DND-41 (cell line): ENCODE data around the gene TMEM60.

Source experiments
- ATAC-seq: fragments of 200-7000 bp; cut with Tn5 transposase; 3 replicates; pipeline ENCODE4 v1.9.1; 2021; ENCODE audit warnings: low read depth; ENCODE audit not compliant: insufficient read depth
- DNase-seq: peaks from one replicate; pipeline ENCODE4 v3.0.0-alpha.2; 2020
- H2AFZ ChIP-seq: 2 replicates; pipeline ENCODE4 v1.6.0; 2012; ENCODE audit warnings: low read depth, low read length
- H3K27ac ChIP-seq: 2 replicates; pipeline ENCODE4 v1.5.1; 2012; ENCODE audit warnings: low read length, inconsistent platforms
- H3K27me3 ChIP-seq: fragments of 200-600 bp; sonication (generic); 2 replicates; pipeline ENCODE4 v1.6.0; 2012; ENCODE audit warnings: low read length, mild to moderate bottlenecking, inconsistent platforms; ENCODE audit not compliant: insufficient read depth, poor library complexity
- H3K36me3 ChIP-seq: 2 replicates; pipeline ENCODE4 v1.5.1; 2012; ENCODE audit warnings: low read length, inconsistent platforms; ENCODE audit not compliant: insufficient read depth
- H3K4me1 ChIP-seq: 2 replicates; pipeline ENCODE4 v1.5.1; 2012; ENCODE audit warnings: mild to moderate bottlenecking, low read length; ENCODE audit not compliant: insufficient read depth
- H3K4me2 ChIP-seq: 2 replicates; pipeline ENCODE4 v1.6.0; 2012; ENCODE audit warnings: mild to moderate bottlenecking, moderate library complexity, low read length, inconsistent platforms; ENCODE audit not compliant: insufficient read depth
- H3K4me3 ChIP-seq, 2 experiments: fragments of 200-600 bp in 1 of 2; shearing (Covaris generic) in 1 of 2; 2 replicates each; pipeline ENCODE4 v1.5.1; 2012 to 2016; ENCODE audit warnings: inconsistent platforms in 2 of 2, low read length in 2 of 2, mild to moderate bottlenecking in 2 of 2, low read depth in 1 of 2, moderate library complexity in 1 of 2
- H3K79me2 ChIP-seq: 2 replicates; pipeline ENCODE4 v1.6.0; 2012; ENCODE audit warnings: low read length, inconsistent platforms; ENCODE audit not compliant: insufficient read depth
- H3K9ac ChIP-seq: 2 replicates; pipeline ENCODE4 v1.6.0; 2012; ENCODE audit warnings: low read depth, mild to moderate bottlenecking, inconsistent platforms, low read length, moderate library complexity
- H3K9me3 ChIP-seq: 2 replicates; pipeline ENCODE4 v1.5.1; 2012; ENCODE audit warnings: low read length, moderate library complexity, mild to moderate bottlenecking, inconsistent platforms; ENCODE audit not compliant: insufficient read depth, severe bottlenecking
- H4K20me1 ChIP-seq: 2 replicates; pipeline ENCODE4 v1.6.0; 2012; ENCODE audit warnings: low read length; ENCODE audit not compliant: insufficient read depth
- CTCF ChIP-seq: IDR thresholded peaks from 2 replicates; pipeline ENCODE4 v1.5.1; 2012; ENCODE audit warnings: borderline replicate concordance, low read length, moderate library complexity, mild to moderate bottlenecking; ENCODE audit not compliant: poor library complexity, severe bottlenecking; ENCODE audit errors: extremely low read depth
- EZH2 ChIP-seq: IDR thresholded peaks from 3 replicates; pipeline ENCODE4 v1.6.1; 2012; ENCODE audit warnings: borderline replicate concordance, low read depth, mild to moderate bottlenecking, moderate library complexity, low read length, inconsistent platforms; ENCODE audit not compliant: severe bottlenecking

The TMEM60 gene

GRCh38 chr7:77831481-77831880, 33.2 kb upstream of the TMEM60 start:
- no peak overlapping the region for H2AFZ ChIP-seq
- H3K79me2 ChIP-seq = peaks cover 92% of the 10 kb centered on the region
- peaks cover 11% of the 10 kb centered on the region for H3K4me1 ChIP-seq
- H3K4me2 ChIP-seq = no peak overlapping the region
- no peaks in the 10 kb centered on the region for H3K9me3 ChIP-seq
- ATAC-seq (no peak), DNase-seq (no peak)
- H3K27me3 ChIP-seq = no peaks in the 10 kb centered on the region
- TF ChIP-seq EZH2 (no peak), CTCF (no peak)
- peaks cover 27% of the 10 kb centered on the region; the same call in 1 of the 2 replicates for H4K20me1 ChIP-seq
- H3K9ac ChIP-seq = no peak overlapping the region
- no peak overlapping the region for H3K4me3 ChIP-seq
- H3K27ac ChIP-seq = no peak overlapping the region
- peaks cover 3% of the 10 kb centered on the region; the same call in 1 of the 2 replicates for H3K36me3 ChIP-seq

- Histone ChIP-seq H3K79me2 (peaks cover 93% of the 10 kb centered on the region), H3K36me3 (no peaks in the 10 kb centered on the region), H3K4me1 (peaks cover 11% of the 10 kb centered on the region), H3K9ac (no peak overlapping the region), H2AFZ (no peak overlapping the region), H3K9me3 (no peaks in the 10 kb centered on the region), H4K20me1 (peaks cover 28% of the 10 kb centered on the region; the same call in 1 of the 2 replicates), H3K27ac (no peak overlapping the region), H3K4me3 (no peak overlapping the region), H3K4me2 (no peak overlapping the region), H3K27me3 (no peaks in the 10 kb centered on the region)
- DNase-seq (no peak), ATAC-seq (no peak)
- TF ChIP-seq CTCF (no peak), EZH2 (no peak)
Measured at GRCh38 chr7:77830649-77831355, 32.6 kb upstream of the TMEM60 start.

- DNase-seq = no peak
Measured at GRCh38 chr7:77827999-77828398, 29.8 kb upstream of the TMEM60 start.

More at GRCh38 chr7:77827999-77828398, 29.8 kb upstream of the TMEM60 start:
- H2AFZ ChIP-seq = no peak overlapping the region
- H3K36me3 ChIP-seq = no peaks in the 10 kb centered on the region
- peaks cover 93% of the 10 kb centered on the region for H3K79me2 ChIP-seq
- H3K4me1 ChIP-seq = no peaks in the 10 kb centered on the region
- TF ChIP-seq EZH2 (no peak), CTCF (no peak)
- H3K27ac ChIP-seq = no peak overlapping the region
- no peak overlapping the region for H3K4me2 ChIP-seq
- no peaks in the 10 kb centered on the region for H3K27me3 ChIP-seq
- H3K9me3 ChIP-seq = peaks cover 4% of the 10 kb centered on the region
- H4K20me1 ChIP-seq = peaks cover 33% of the 10 kb centered on the region; the same call in 1 of the 2 replicates
- no peak overlapping the region for H3K9ac ChIP-seq
- no peak overlapping the region for H3K4me3 ChIP-seq
- no peak for ATAC-seq
